HG03095 (cell line): ENCODE measurements around the gene PLCXD1.
"Not testable (repeated sequence)": the region's sequence is repeated elsewhere in the genome, so short reads cannot be mapped to it uniquely, and the experiment has no call there.

ENCODE experiments used
- ATAC-seq: cut with Tn5 transposase; IDR thresholded peaks from one replicate; pipeline ENCODE4 v1.9.1; 2021; ENCODE audit warnings: moderate library complexity; ENCODE audit not compliant: unreplicated experiment

The PLCXD1 gene

GRCh38 chrX:291411-291901 lies 10.3 kb downstream of the PLCXD1 start:
- ATAC-seq: no peak

- no peak for ATAC-seq
Observed at GRCh38 chrX:292900-293897, 12.0 kb downstream of the PLCXD1 start.

- ATAC-seq: no peak
Observed at GRCh38 chrX:295136-295535, 14.0 kb downstream of the PLCXD1 start.

- ATAC-seq: no peak
Observed at GRCh38 chrX:298993-299392, 17.8 kb downstream of the PLCXD1 start.

- ATAC-seq: no peak
Observed at GRCh38 chrX:300334-300733, 19.2 kb downstream of the PLCXD1 start.

GRCh38 chrX:302975-303374 lies 21.8 kb downstream of the PLCXD1 start:
- no peak for ATAC-seq

GRCh38 chrX:305781-306613 lies 24.8 kb downstream of the PLCXD1 start:
- ATAC-seq: not testable (repeated sequence)

GRCh38 chrX:306614-307251 lies 25.6 kb downstream of the PLCXD1 start:
- not testable (repeated sequence) for ATAC-seq

- ATAC-seq: no peak
Observed at GRCh38 chrX:307261-308111, 26.3 kb downstream of the PLCXD1 start.

- no peak for ATAC-seq
Observed at GRCh38 chrX:308821-309520, 27.8 kb downstream of the PLCXD1 start.

GRCh38 chrX:310621-311155 lies 29.5 kb downstream of the PLCXD1 start:
- ATAC-seq: no peak

GRCh38 chrX:311156-312129 lies 30.3 kb downstream of the PLCXD1 start:
- ATAC-seq: no peak

GRCh38 chrX:312621-313331 lies 31.6 kb downstream of the PLCXD1 start:
- no peak for ATAC-seq

- ATAC-seq: no peak
Observed at GRCh38 chrX:313546-313945, 32.4 kb downstream of the PLCXD1 start.

GRCh38 chrX:314049-314448 lies 32.9 kb downstream of the PLCXD1 start:
- no peak for ATAC-seq

- no peak for ATAC-seq
Observed at GRCh38 chrX:314781-315595, 33.8 kb downstream of the PLCXD1 start.
